A673 (cell line): ENCODE measurements around the gene RAB8B. TPM values are rescaled to one million over a fixed set of nuclear protein-coding genes. Genes with fewer than 3 reads are reported as not detected.

Experiments used
- BruUV-seq: library from RNA; stranded (reverse); fragments of 400-500 nt; replicated peaks from 2 replicates; lab custom pipeline; 2021; lab: Mats Ljungman, UMichigan
- CTCF ChIA-PET: fragments of 300-600 bp; sonication (Branson Sonifier 250); formaldehyde crosslinking; loops from one replicate; lab custom pipeline; 2022; ENCODE audit warnings: antibody characterized with exemption; lab: Charles Lee
- POLR2A ChIA-PET: fragments of 300-600 bp; sonication (Branson Sonifier 250); formaldehyde crosslinking; loops from one replicate; lab custom pipeline; 2022; ENCODE audit warnings: antibody characterized with exemption; ENCODE audit not compliant: low non-redundant PET; lab: Charles Lee
- DNase-seq: peaks from one replicate; pipeline ENCODE4 v3.0.0-alpha.2; 2015; ENCODE audit warnings: low spot score
- H3K27ac ChIP-seq: fragments of 200-600 bp; sonication (generic); 2 replicates; pipeline ENCODE4 v1.5.1; 2016; ENCODE audit warnings: mixed run types, low read depth, mild to moderate bottlenecking, mixed read lengths, antibody characterized with exemption, low read length; ENCODE audit not compliant: poor library complexity, severe bottlenecking
- H3K27me3 ChIP-seq: fragments of 200-600 bp; sonication (generic); replicated peaks from 2 replicates; pipeline ENCODE4 v1.6.1; 2017; ENCODE audit warnings: mixed run types, low read depth, mild to moderate bottlenecking, mixed read lengths, antibody characterized with exemption, low read length; ENCODE audit not compliant: insufficient read depth, poor library complexity
- H3K36me3 ChIP-seq: fragments of 200-600 bp; sonication (generic); 2 replicates; pipeline ENCODE4 v1.6.1; 2016; ENCODE audit warnings: mixed run types, mild to moderate bottlenecking, mixed read lengths, antibody characterized with exemption, low read length; ENCODE audit not compliant: insufficient read depth, poor library complexity, severe bottlenecking
- H3K4me1 ChIP-seq: fragments of 200-600 bp; sonication (generic); 2 replicates; pipeline ENCODE4 v1.6.1; 2017; ENCODE audit warnings: mixed run types, mild to moderate bottlenecking, mixed read lengths, antibody characterized with exemption, low read length; ENCODE audit not compliant: insufficient read depth, poor library complexity, severe bottlenecking
- H3K4me3 ChIP-seq: fragments of 200-600 bp; sonication (generic); 2 replicates; pipeline ENCODE4 v1.5.1; 2016; ENCODE audit warnings: low read depth, mixed run types, mild to moderate bottlenecking, mixed read lengths, low read length; ENCODE audit not compliant: poor library complexity, severe bottlenecking
- H3K9me3 ChIP-seq: fragments of 200-600 bp; sonication (generic); 2 replicates; pipeline ENCODE4 v1.6.1; 2016; ENCODE audit warnings: mixed run types, low read depth, mild to moderate bottlenecking, mixed read lengths, antibody characterized with exemption, low read length; ENCODE audit not compliant: poor library complexity, severe bottlenecking
- EZH2 ChIP-seq: fragments of 200-600 bp; sonication (generic); IDR thresholded peaks from 2 replicates; pipeline ENCODE4 v1.6.1; 2017; ENCODE audit warnings: borderline replicate concordance, low read depth, mild to moderate bottlenecking, mixed read lengths, antibody characterized with exemption, low read length; ENCODE audit not compliant: poor library complexity, severe bottlenecking
- intact Hi-C: fragments of 100-400 bp; cut with micrococcal nuclease; formaldehyde crosslinking; loops from one replicate; pipeline ENCODE4 v1.10.0; 2022; ENCODE audit not compliant: unreplicated experiment
- total RNA-seq: library from RNA; stranded (reverse); gene quantifications from 2 replicates; pipeline ENCODE4 v1.2.3, GENCODE V29; 2021
- TF ChIP-seq, protein P1 (sequence below): fragments of 300-800, 200-600 bp; sonication (generic); conservative IDR thresholded peaks from 2 replicates; pipeline ENCODE4 v1.5.1; 2017; ENCODE audit warnings: low read depth, mild to moderate bottlenecking, antibody characterized with exemption, low read length, moderate library complexity, mixed read lengths

The RAB8B gene
- total RNA-seq, 1 experiment from 2014 or later = 29.1 TPM

DNA sequence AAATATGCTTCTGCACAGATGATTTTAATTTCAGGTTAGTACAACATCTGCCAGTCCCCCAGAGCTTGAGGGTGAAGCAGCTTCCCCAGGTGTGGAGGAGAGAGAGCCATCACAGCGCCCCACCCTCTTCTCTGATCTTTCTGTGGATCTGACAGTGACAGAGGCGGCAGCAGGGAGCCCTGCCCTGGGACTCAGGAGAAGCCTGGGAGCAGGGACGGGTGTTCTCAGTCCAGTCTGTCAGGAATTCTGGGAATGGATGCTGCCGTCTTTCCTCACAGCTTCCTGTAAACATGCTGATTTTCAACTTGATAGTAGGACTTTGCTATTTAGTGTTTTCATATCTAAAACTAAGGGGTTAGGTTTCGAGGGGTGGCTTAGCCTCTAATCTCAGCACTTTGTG is 11.4 kb upstream of the RAB8B start:
- no peaks in the 10 kb centered on the region for H3K9me3 ChIP-seq
- no TSS peak for BruUV-seq
- H3K36me3 ChIP-seq = no peaks in the 10 kb centered on the region
- TF ChIP-seq, protein P1, sequence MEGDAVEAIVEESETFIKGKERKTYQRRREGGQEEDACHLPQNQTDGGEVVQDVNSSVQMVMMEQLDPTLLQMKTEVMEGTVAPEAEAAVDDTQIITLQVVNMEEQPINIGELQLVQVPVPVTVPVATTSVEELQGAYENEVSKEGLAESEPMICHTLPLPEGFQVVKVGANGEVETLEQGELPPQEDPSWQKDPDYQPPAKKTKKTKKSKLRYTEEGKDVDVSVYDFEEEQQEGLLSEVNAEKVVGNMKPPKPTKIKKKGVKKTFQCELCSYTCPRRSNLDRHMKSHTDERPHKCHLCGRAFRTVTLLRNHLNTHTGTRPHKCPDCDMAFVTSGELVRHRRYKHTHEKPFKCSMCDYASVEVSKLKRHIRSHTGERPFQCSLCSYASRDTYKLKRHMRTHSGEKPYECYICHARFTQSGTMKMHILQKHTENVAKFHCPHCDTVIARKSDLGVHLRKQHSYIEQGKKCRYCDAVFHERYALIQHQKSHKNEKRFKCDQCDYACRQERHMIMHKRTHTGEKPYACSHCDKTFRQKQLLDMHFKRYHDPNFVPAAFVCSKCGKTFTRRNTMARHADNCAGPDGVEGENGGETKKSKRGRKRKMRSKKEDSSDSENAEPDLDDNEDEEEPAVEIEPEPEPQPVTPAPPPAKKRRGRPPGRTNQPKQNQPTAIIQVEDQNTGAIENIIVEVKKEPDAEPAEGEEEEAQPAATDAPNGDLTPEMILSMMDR = no peak
- H3K4me3 ChIP-seq = no peak overlapping the region
- H3K4me1 ChIP-seq = no peaks in the 10 kb centered on the region
- intact Hi-C loops = no loop called here
- DNase-seq = no peak
- H3K27ac ChIP-seq = no peak overlapping the region
- CTCF ChIA-PET = no interaction called here
- POLR2A ChIA-PET = no interaction called here
- no peaks in the 10 kb centered on the region for H3K27me3 ChIP-seq

DNA sequence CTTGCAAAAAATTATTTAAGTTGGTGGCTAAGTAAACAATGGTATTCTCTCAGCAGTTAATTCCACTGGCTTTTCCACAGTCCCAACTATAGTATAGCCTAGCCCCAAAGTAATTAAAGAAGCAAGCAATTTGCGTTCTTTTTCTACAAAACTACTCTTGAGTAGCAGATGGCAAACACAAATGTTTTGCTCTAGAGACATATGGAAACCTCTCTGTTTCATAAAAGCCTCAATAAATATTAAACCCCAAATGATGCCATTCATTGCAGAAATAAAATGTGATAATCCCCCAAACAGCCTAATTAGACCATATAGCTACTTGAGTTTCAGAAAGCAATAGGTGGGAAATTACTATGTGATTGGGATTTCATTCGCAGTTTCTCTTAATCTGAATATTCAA is 8.7 kb upstream of the RAB8B start:
- BruUV-seq = no TSS peak
- H3K4me1 ChIP-seq = no peaks in the 10 kb centered on the region

DNA sequence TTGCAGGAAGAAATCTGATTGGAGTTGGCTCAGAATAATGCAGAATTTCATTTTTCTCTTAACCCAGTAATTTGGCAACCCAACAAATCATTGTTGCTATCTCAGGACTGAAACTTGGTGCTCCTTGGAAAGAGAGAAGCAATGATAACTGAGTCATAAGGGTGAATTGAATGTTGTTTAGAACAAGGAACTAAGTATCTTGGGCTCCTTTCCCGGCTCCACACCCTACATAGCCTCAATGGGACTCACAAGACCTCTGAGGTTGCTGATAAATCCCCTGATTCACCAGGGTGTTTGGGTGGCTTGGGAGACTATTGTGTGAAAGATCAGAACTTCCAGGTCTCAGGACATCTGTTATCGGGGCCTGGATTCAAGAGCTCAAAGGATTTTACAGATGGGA is 7.8 kb upstream of the RAB8B start:
- Histone ChIP-seq H3K27me3 (no peaks in the 10 kb centered on the region), H3K27ac (no peak overlapping the region), H3K4me1 (no peaks in the 10 kb centered on the region), H3K4me3 (no peak overlapping the region), H3K36me3 (no peaks in the 10 kb centered on the region), H3K9me3 (no peaks in the 10 kb centered on the region)
- no TSS peak for BruUV-seq
- intact Hi-C loops = no loop called here
- CTCF ChIA-PET = no interaction called here
- POLR2A ChIA-PET = no interaction called here
- no peak for DNase-seq
- no peak for TF ChIP-seq EZH2
- TF ChIP-seq, protein P1 = no peak

More for the DNA sequence above, 8.7 kb upstream of the RAB8B start:
- DNase-seq = no peak
- CTCF ChIA-PET = no interaction called here
- Histone ChIP-seq H3K27me3 (no peaks in the 10 kb centered on the region), H3K9me3 (no peaks in the 10 kb centered on the region), H3K4me3 (no peak overlapping the region), H3K36me3 (no peaks in the 10 kb centered on the region), H3K27ac (no peak overlapping the region)
- TF ChIP-seq, protein P1 = no peak
- TF ChIP-seq EZH2 = no peak
- POLR2A ChIA-PET = no interaction called here
- intact Hi-C loops = no loop called here
